IMR-90 (cell line): Measurements from ENCODE around the gene MAP1LC3B. TPM values are rescaled to one million over a fixed set of nuclear protein-coding genes. Genes with fewer than 3 reads are reported as not detected.
A peak's percentile ranks its signal among the peaks of the same experiment; 100 is the strongest.

Source experiments
- ATAC-seq: fragments of 200-7000 bp; cut with Tn5 transposase; 2 replicates; pipeline ENCODE4 v1.9.1; 2020; ENCODE audit warnings: low read depth, mild to moderate bottlenecking, moderate library complexity
- BruUV-seq: library from RNA; stranded (reverse); fragments of 400-500 nt; replicated peaks from 2 replicates; lab custom pipeline; 2021; lab: Mats Ljungman, UMichigan
- CTCF ChIA-PET: fragments of 300-600 bp; formaldehyde crosslinking; extraction: SDS; loops from one replicate; lab custom pipeline; 2021; ENCODE audit warnings: antibody characterized with exemption; lab: Yijun Ruan, JAX
- POLR2A ChIA-PET: fragments of 300-600 bp; sonication (Branson Sonifier 250); formaldehyde crosslinking; loops from one replicate; lab custom pipeline; 2022; ENCODE audit warnings: antibody characterized with exemption; ENCODE audit not compliant: unreplicated experiment; lab: Charles Lee
- DNase-seq: peaks from one replicate; pipeline ENCODE4 v3.0.0; 2013
- H2AFZ ChIP-seq: replicated peaks from 2 replicates; pipeline ENCODE3; 2013; ENCODE audit warnings: low read length, mild to moderate bottlenecking; ENCODE audit not compliant: poor library complexity
- H2AK5ac ChIP-seq: 2 replicates; pipeline ENCODE4 v1.6.1; 2013; ENCODE audit warnings: low read depth, low read length, inconsistent platforms
- H2AK9ac ChIP-seq: replicated peaks from 2 replicates; pipeline ENCODE3; 2013; ENCODE audit warnings: mild to moderate bottlenecking, low read depth, low read length, moderate library complexity; ENCODE audit not compliant: poor library complexity
- H2BK120ac ChIP-seq: 2 replicates; pipeline ENCODE4 v1.6.1; 2013; ENCODE audit warnings: low read depth, low read length, inconsistent platforms
- H2BK15ac ChIP-seq: 3 replicates; pipeline ENCODE4 v1.6.1; 2013; ENCODE audit warnings: low read depth, low read length, inconsistent platforms
- H2BK20ac ChIP-seq: 2 replicates; pipeline ENCODE4 v1.6.1; 2013; ENCODE audit warnings: low read depth, mild to moderate bottlenecking, inconsistent platforms, low read length, moderate library complexity
- H2BK5ac ChIP-seq: 2 replicates; pipeline ENCODE4 v1.6.1; 2013; ENCODE audit warnings: mild to moderate bottlenecking, low read depth, low read length, inconsistent platforms; ENCODE audit not compliant: poor library complexity, severe bottlenecking
- H3K14ac ChIP-seq: replicated peaks from 2 replicates; pipeline ENCODE4 v1.6.1; 2013; ENCODE audit warnings: low read depth, low read length, inconsistent platforms
- H3K18ac ChIP-seq: 2 replicates; pipeline ENCODE4 v1.6.1; 2013; ENCODE audit warnings: low read depth, low read length, control low read depth
- H3K23ac ChIP-seq: 2 replicates; pipeline ENCODE4 v1.6.1; 2013; ENCODE audit warnings: low read depth, low read length, inconsistent platforms
- H3K27ac ChIP-seq: 2 replicates; pipeline ENCODE4 v1.5.1; 2013; ENCODE audit warnings: mild to moderate bottlenecking, control low read depth, low read length; ENCODE audit not compliant: insufficient read depth
- H3K27me3 ChIP-seq: 2 replicates; pipeline ENCODE4 v1.6.1; 2013; ENCODE audit warnings: low read length; ENCODE audit not compliant: control insufficient read depth, insufficient read depth
- H3K36me3 ChIP-seq: 2 replicates; pipeline ENCODE4 v1.6.1; 2013; ENCODE audit warnings: low read length, mixed read lengths; ENCODE audit not compliant: control insufficient read depth, insufficient read depth
- H3K4ac ChIP-seq: 2 replicates; pipeline ENCODE4 v1.6.1; 2013; ENCODE audit warnings: low read depth, low read length, inconsistent platforms
- H3K4me1 ChIP-seq: 2 replicates; pipeline ENCODE4 v1.6.1; 2013; ENCODE audit warnings: low read length, mixed read lengths; ENCODE audit not compliant: control insufficient read depth, insufficient read depth
- H3K4me2 ChIP-seq: 2 replicates; pipeline ENCODE4 v1.6.1; 2013; ENCODE audit warnings: low read depth, mild to moderate bottlenecking, control low read depth, low read length, moderate library complexity
- H3K4me3 ChIP-seq: 2 replicates; pipeline ENCODE4 v1.5.1; 2013; ENCODE audit warnings: low read depth, mild to moderate bottlenecking, control low read depth, low read length, moderate library complexity; ENCODE audit not compliant: insufficient read depth
- H3K56ac ChIP-seq: 2 replicates; pipeline ENCODE4 v1.6.1; 2013; ENCODE audit warnings: low read length, inconsistent platforms; ENCODE audit not compliant: insufficient read depth; ENCODE audit errors: extremely low read depth
- H3K79me1 ChIP-seq, 2 experiments: 2 replicates each; pipeline ENCODE4 v1.6.1; 2013; ENCODE audit warnings: low read length in 2 of 2, inconsistent platforms in 1 of 2, low read depth in 1 of 2
- H3K9ac ChIP-seq: 2 replicates; pipeline ENCODE4 v1.6.1; 2013; ENCODE audit warnings: low read depth, low read length, control low read depth
- H3K9me1 ChIP-seq: 2 replicates; pipeline ENCODE4 v1.6.1; 2013; ENCODE audit warnings: low read length, inconsistent platforms; ENCODE audit not compliant: insufficient read depth
- H3K9me3 ChIP-seq: 2 replicates; pipeline ENCODE4 v1.6.1; 2013; ENCODE audit warnings: low read length; ENCODE audit not compliant: control insufficient read depth, insufficient read depth
- H4K20me1 ChIP-seq: 2 replicates; pipeline ENCODE4 v1.6.1; 2013; ENCODE audit warnings: low read length, inconsistent platforms; ENCODE audit not compliant: insufficient read depth
- H4K5ac ChIP-seq: 2 replicates; pipeline ENCODE4 v1.6.1; 2013; ENCODE audit warnings: mild to moderate bottlenecking, low read depth, low read length, control low read depth
- H4K8ac ChIP-seq, 2 experiments: 2 replicates each; pipeline ENCODE4 v1.6.1; 2013; ENCODE audit warnings: low read depth in 2 of 2, low read length in 2 of 2, control low read depth in 1 of 2, inconsistent platforms in 1 of 2
- H4K91ac ChIP-seq: 2 replicates; pipeline ENCODE4 v1.6.1; 2013; ENCODE audit warnings: low read depth, low read length, inconsistent platforms; ENCODE audit not compliant: insufficient read depth
- CEBPB ChIP-seq: IDR thresholded peaks from 2 replicates; pipeline ENCODE4 v1.6.1; 2012; ENCODE audit warnings: low read depth, low read length, improper control_type of control experiment
- CHD1 ChIP-seq: IDR thresholded peaks from 2 replicates; pipeline ENCODE4 v1.6.1; 2012; ENCODE audit warnings: low read depth, low read length, improper control_type of control experiment
- CTCF ChIP-seq: conservative IDR thresholded peaks from 2 replicates; pipeline ENCODE4 v1.5.1; 2012; ENCODE audit warnings: mild to moderate bottlenecking, low read depth, low read length, improper control_type of control experiment
- FOS ChIP-seq: fragments of 150-350 bp; IDR thresholded peaks from 2 replicates; pipeline ENCODE4 v1.6.1; 2016; ENCODE audit warnings: low read depth, low read length
- MAFK ChIP-seq: IDR thresholded peaks from 2 replicates; pipeline ENCODE4 v1.6.1; 2012; ENCODE audit warnings: low read depth, low read length, improper control_type of control experiment
- MAZ ChIP-seq: IDR thresholded peaks from 2 replicates; pipeline ENCODE4 v1.6.1; 2012; ENCODE audit warnings: low read depth, mild to moderate bottlenecking, low read length, improper control_type of control experiment, moderate library complexity, borderline replicate concordance
- MXI1 ChIP-seq: IDR thresholded peaks from 2 replicates; pipeline ENCODE4 v1.6.1; 2012; ENCODE audit warnings: low read depth, mild to moderate bottlenecking, low read length, moderate library complexity, borderline replicate concordance
- NFE2L2 ChIP-seq: fragments of 150-350 bp; IDR thresholded peaks from 2 replicates; pipeline ENCODE4 v1.6.1; 2016; ENCODE audit warnings: low read depth, mild to moderate bottlenecking, low read length
- POLR2A ChIP-seq: IDR thresholded peaks from 2 replicates; pipeline ENCODE4 v1.6.1; 2012; ENCODE audit warnings: mild to moderate bottlenecking, low read depth, low read length
- RAD21 ChIP-seq: IDR thresholded peaks from 2 replicates; pipeline ENCODE4 v1.6.1; 2012; ENCODE audit warnings: low read length, improper control_type of control experiment
- WGBS, 2 experiments: methylation state at CpG; one replicate each; pipeline versions ENCODE4 v1.1.5 to v1.1.7; 2013; ENCODE audit warnings: missing lambda C conversion rate in 2 of 2; ENCODE audit not compliant: insufficient read length in 1 of 2; ENCODE audit errors: extremely low coverage in 2 of 2; 5-methylcytosine and 5-hydroxymethylcytosine counted together
- dilution Hi-C: fragments of 300-500 bp; cut with HindIII; formaldehyde crosslinking; loops from one replicate; pipeline ENCODE4 v1.14.3; 2018; ENCODE audit warnings: low sequenced_read_pairs; ENCODE audit not compliant: unreplicated experiment
- in situ Hi-C: fragments of 300-500 bp; cut with MboI; formaldehyde crosslinking; loops from 3 replicates; pipeline ENCODE4 v1.14.3; 2019; ENCODE audit warnings: low sequenced_read_pairs, inconsistent platforms, mixed read lengths
- intact Hi-C: fragments of 100-400 bp; cut with micrococcal nuclease; formaldehyde crosslinking; loops from 2 replicates; pipeline ENCODE4 v1.10.0; 2022
- polyA plus RNA-seq, 3 experiments: library from polyadenylated mRNA; depleted of rRNA; stranded (reverse); fragments of >200 nt; gene quantifications; 2 replicates each; pipeline ENCODE4 v1.2.3, GENCODE V29; 2012; ENCODE audit warnings: low replicate concordance in 1 of 3
- total RNA-seq: library from RNA; depleted of rRNA; stranded (reverse); fragments of >200 nt; gene quantifications from 2 replicates; pipeline ENCODE4 v1.2.3, GENCODE V29; 2012
- TF ChIP-seq, protein P1 (sequence below): fragments of 150-350 bp; IDR thresholded peaks from 2 replicates; pipeline ENCODE4 v1.6.1; 2016; ENCODE audit warnings: low read depth, mild to moderate bottlenecking, low read length, moderate library complexity, borderline replicate concordance
- TF ChIP-seq, protein P2 (sequence below): fragments of 150-350 bp; IDR thresholded peaks from 2 replicates; pipeline ENCODE4 v1.6.1; 2017; ENCODE audit warnings: mild to moderate bottlenecking, antibody characterized with exemption, low read length, low read depth

Gene MAP1LC3B
- total and polyA plus RNA-seq, 2 of the 4 experiments (the other 2 are of a cell fraction) = 23.5 to 57.7 TPM

DNA sequence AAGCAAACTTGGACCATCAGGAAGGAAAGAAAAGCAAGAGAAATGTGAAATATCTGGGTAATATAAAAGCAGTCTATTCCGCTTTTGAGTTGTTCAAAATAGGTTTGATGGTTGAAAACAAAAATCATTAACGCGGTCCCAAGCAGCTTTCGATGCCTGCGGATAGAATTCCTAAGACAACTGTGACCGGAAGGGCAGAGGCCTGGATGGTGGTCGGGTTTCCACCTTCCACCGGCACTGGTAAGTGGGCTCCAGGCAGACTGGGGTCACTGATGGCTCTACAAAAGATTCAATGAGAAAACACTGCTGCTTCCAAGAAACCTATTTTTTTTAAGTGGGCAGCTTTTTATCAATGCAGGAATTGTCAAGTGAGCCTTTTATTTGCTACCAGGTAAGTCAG, 50.9 kb downstream of the MAP1LC3B start:
- Histone ChIP-seq H3K4me3 (no peak overlapping the region), H2BK120ac (peak overlapping the region; percentile 38; the same call in 1 of the 2 replicates), H2AK9ac (no peak overlapping the region), H4K8ac (no peak overlapping the region), H2BK20ac (no peak overlapping the region), H2BK15ac (no peak overlapping the region), H4K91ac (no peak overlapping the region), H3K9me3 (no peaks in the 10 kb centered on the region), H3K4me2 (no peak overlapping the region), H2BK5ac (no peak overlapping the region), H2AK5ac (no peak overlapping the region), H3K79me1 (peaks cover 21 to 74% of the 10 kb centered on the region in 2 experiments), H3K23ac (no peak overlapping the region), H4K20me1 (peaks cover 8% of the 10 kb centered on the region), H2AFZ (no peak overlapping the region), H3K27ac (no peak overlapping the region), H3K9me1 (peaks cover 9% of the 10 kb centered on the region), H3K27me3 (no peaks in the 10 kb centered on the region), H3K14ac (no peak overlapping the region), H3K4me1 (peaks cover 13% of the 10 kb centered on the region), H3K36me3 (peaks cover 2% of the 10 kb centered on the region; the same call in 1 of the 2 replicates), H3K18ac (no peak overlapping the region), H3K9ac (no peak overlapping the region), H3K4ac (no peak overlapping the region), H4K5ac (no peak overlapping the region), H3K56ac (no peak overlapping the region)
- POLR2A ChIA-PET = no interaction called here
- TF ChIP-seq MXI1 (no peak), NFE2L2 (no peak), CEBPB (no peak), POLR2A (no peak), CHD1 (no peak), FOS (no peak), MAZ (no peak), MAFK (no peak), CTCF (no peak), RAD21 (no peak)
- TF ChIP-seq, protein P1, sequence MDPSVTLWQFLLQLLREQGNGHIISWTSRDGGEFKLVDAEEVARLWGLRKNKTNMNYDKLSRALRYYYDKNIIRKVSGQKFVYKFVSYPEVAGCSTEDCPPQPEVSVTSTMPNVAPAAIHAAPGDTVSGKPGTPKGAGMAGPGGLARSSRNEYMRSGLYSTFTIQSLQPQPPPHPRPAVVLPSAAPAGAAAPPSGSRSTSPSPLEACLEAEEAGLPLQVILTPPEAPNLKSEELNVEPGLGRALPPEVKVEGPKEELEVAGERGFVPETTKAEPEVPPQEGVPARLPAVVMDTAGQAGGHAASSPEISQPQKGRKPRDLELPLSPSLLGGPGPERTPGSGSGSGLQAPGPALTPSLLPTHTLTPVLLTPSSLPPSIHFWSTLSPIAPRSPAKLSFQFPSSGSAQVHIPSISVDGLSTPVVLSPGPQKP = no peak
- TF ChIP-seq, protein P2, sequence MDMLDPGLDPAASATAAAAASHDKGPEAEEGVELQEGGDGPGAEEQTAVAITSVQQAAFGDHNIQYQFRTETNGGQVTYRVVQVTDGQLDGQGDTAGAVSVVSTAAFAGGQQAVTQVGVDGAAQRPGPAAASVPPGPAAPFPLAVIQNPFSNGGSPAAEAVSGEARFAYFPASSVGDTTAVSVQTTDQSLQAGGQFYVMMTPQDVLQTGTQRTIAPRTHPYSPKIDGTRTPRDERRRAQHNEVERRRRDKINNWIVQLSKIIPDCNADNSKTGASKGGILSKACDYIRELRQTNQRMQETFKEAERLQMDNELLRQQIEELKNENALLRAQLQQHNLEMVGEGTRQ = no peak
- intact Hi-C loops = no loop called here
- ATAC-seq = no peak
- CTCF ChIA-PET = interaction anchor here (1.0 kb wide), 1 partner anchor 128 kb away, joined by 6 read pairs; no protein-coding TSS in a partner anchor
- WGBS, 2 experiments = 97% methylated on average over 6 of the region's 8 CpGs; no CpG with 5 or more reads in 1 of the 2 experiments
- in situ Hi-C loops = no loop called here
- no TSS peak for BruUV-seq
- DNase-seq = no peak
- dilution Hi-C loops = no loop called here
